Subcutaneous abdominal adipose tissue (tissue), 5 donors: ENCODE data around the gene CGB2.
A peak's percentile ranks its signal among the peaks of the same experiment; 100 is the strongest.
"Not testable (repeated sequence)": the region's sequence is repeated elsewhere in the genome, so short reads cannot be mapped to it uniquely, and the experiment has no call there.

Experiments used
- H3K27ac ChIP-seq: one replicate; pipeline ENCODE4 v1.7.0; 2013; ENCODE audit warnings: low read depth, mild to moderate bottlenecking, inconsistent platforms, low read length, moderate library complexity
- H3K27me3 ChIP-seq, 5 donors: one replicate each; pipeline ENCODE4 v1.7.0; 2013; ENCODE audit warnings: low read length in 5 of 5, inconsistent platforms in 1 of 5; ENCODE audit not compliant: control insufficient read depth in 5 of 5, insufficient read depth in 4 of 5
- H3K36me3 ChIP-seq, 5 donors: one replicate each; pipeline ENCODE4 v1.7.0; 2013; ENCODE audit warnings: low read length in 5 of 5; ENCODE audit not compliant: control insufficient read depth in 5 of 5, insufficient read depth in 5 of 5
- H3K4me1 ChIP-seq, 5 donors: one replicate each; pipeline ENCODE4 v1.7.0; 2013; ENCODE audit warnings: low read length in 5 of 5, mild to moderate bottlenecking in 3 of 5, moderate library complexity in 1 of 5; ENCODE audit not compliant: control insufficient read depth in 5 of 5, insufficient read depth in 5 of 5
- H3K4me3 ChIP-seq, 5 donors: one replicate each; pipeline ENCODE4 v1.7.0; 2013; ENCODE audit warnings: low read length in 5 of 5, low read depth in 1 of 5
- H3K9ac ChIP-seq, 5 donors: one replicate each; pipeline ENCODE4 v1.7.0; 2013; ENCODE audit warnings: low read length in 5 of 5, mild to moderate bottlenecking in 4 of 5, moderate library complexity in 3 of 5
- H3K9me3 ChIP-seq, 5 donors: one replicate each; pipeline ENCODE4 v1.7.0; 2013; ENCODE audit warnings: low read length in 5 of 5; ENCODE audit not compliant: control insufficient read depth in 5 of 5
- donor health status: healthy.
- donor health status: healthy.
- donor health status: healthy.
- donor health status: healthy.
- donor health status: healthy.

The CGB2 gene

GRCh38 chr19:49031642-49032301 lies at the start of gene CGB2:
Gene CGB2 (plus strand): TSS chr19:49031890. CDS start chr19:49032096, 206 bp downstream.
- not testable (repeated sequence) for H3K4me1 ChIP-seq, H3K36me3 ChIP-seq, H3K9ac ChIP-seq, H3K27ac ChIP-seq, H3K4me3 ChIP-seq, H3K9me3 ChIP-seq, H3K27me3 ChIP-seq

DNA sequence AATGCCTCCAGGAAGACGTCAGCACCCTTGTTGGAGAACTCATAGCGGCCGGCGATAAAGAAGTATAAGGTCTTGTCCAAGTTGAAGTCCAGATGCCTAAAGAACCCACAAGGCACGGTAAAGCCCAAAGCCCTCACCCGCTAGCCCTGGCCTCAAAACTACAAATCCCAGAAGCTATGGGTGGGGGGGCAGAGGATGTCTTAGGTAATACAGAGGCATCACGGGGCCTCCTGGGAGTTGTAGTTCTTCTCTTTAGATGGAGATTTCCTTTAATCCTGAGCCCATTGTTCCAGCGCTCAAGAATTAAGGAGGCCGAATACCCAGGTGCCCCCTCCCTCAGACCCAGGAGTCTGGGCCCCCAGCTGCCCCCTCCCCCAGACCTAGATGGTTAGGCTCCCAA lies 49.4 kb upstream of the CGB2 start:
- Histone ChIP-seq H3K9ac (no peak overlapping the region), H3K27ac (no peak overlapping the region), H3K4me3 (no peak overlapping the region), H3K27me3 (no peaks in the 10 kb centered on the region), H3K9me3 (no peaks in the 10 kb centered on the region), H3K4me1 (peaks cover 0 to 15% (median 9%) of the 10 kb centered on the region in 5 donors), H3K36me3 (peaks cover 3 to 68% (median 60%) of the 10 kb centered on the region in 5 donors)

DNA sequence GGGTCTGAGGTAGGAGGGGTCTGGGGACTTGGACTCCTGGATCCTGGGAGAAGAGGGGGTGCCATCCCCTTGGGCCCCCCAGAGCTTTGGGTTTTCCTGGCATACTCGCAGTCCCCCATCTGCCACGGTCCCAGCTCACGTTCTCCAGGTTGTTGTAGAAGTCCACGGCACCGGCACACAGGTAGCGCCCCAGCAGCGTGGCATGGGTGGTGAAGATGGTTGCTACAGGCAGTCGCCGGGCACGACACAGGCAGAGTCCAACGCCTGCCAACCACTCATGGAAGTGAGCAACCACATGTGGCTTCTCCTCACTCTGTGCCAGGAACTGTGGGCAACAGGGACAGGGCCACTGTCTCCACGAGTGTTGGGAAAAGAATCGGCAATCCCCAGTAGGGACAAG lies 46.0 kb upstream of the CGB2 start:
- peak overlapping the region; percentile 23 for H3K27ac ChIP-seq
- H3K27me3 ChIP-seq, result no peaks in the 10 kb centered on the region
- no peaks in the 10 kb centered on the region for H3K9me3 ChIP-seq
- H3K4me1 ChIP-seq, result peaks cover 0 to 32% (median 20%) of the 10 kb centered on the region in 5 donors
- no peak overlapping the region for H3K4me3 ChIP-seq
- peaks cover 3 to 66% (median 59%) of the 10 kb centered on the region in 5 donors for H3K36me3 ChIP-seq
- H3K9ac ChIP-seq, result no peak overlapping the region

GRCh38 chr19:48986211-48986610 lies 45.5 kb upstream of the CGB2 start:
- Histone ChIP-seq H3K9me3 (no peaks in the 10 kb centered on the region), H3K9ac (no peak overlapping the region), H3K27me3 (no peaks in the 10 kb centered on the region), H3K4me1 (peaks cover 0 to 37% (median 25%) of the 10 kb centered on the region in 5 donors), H3K4me3 (no peak overlapping the region), H3K36me3 (peaks cover 3 to 65% (median 59%) of the 10 kb centered on the region in 5 donors), H3K27ac (peak overlapping the region; percentile 23)

DNA sequence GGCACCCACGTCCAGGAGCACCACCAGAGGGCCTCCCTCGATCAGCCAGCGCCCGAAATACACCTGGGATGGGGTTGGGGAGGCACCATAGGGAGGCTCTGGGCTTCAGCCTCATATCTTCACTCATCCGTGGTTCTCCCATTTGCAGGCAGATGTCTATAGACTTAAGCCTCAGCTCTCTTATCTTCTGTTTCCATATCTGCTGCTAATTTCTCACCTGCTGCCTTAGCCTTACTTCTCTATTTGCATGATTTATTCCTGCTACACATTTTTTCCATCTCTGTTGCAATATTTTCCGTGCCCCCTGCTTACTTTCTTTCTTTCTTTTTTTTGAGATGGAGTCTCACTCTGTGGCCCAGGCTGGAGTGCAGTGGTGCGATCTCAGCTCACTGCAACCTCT lies 44.4 kb upstream of the CGB2 start:
- Histone ChIP-seq H3K9ac (no peak overlapping the region), H3K36me3 (peaks cover 3 to 54% (median 48%) of the 10 kb centered on the region in 5 donors)

GRCh38 chr19:48988286-48988685 lies 43.4 kb upstream of the CGB2 start:
- Histone ChIP-seq H3K4me1 (peaks cover 2 to 56% (median 44%) of the 10 kb centered on the region in 5 donors), H3K4me3 (no peak overlapping the region), H3K27me3 (no peaks in the 10 kb centered on the region), H3K9ac (no peak overlapping the region), H3K9me3 (no peaks in the 10 kb centered on the region), H3K36me3 (peaks cover 3 to 46% (median 38%) of the 10 kb centered on the region in 5 donors), H3K27ac (no peak overlapping the region)

More for the DNA sequence above, 44.4 kb upstream of the CGB2 start:
- no peak overlapping the region for H3K4me3 ChIP-seq
- peaks cover 2 to 48% (median 36%) of the 10 kb centered on the region in 5 donors for H3K4me1 ChIP-seq
- no peaks in the 10 kb centered on the region for H3K9me3 ChIP-seq
- H3K27ac ChIP-seq, result no peak overlapping the region
- H3K27me3 ChIP-seq, result no peaks in the 10 kb centered on the region

DNA sequence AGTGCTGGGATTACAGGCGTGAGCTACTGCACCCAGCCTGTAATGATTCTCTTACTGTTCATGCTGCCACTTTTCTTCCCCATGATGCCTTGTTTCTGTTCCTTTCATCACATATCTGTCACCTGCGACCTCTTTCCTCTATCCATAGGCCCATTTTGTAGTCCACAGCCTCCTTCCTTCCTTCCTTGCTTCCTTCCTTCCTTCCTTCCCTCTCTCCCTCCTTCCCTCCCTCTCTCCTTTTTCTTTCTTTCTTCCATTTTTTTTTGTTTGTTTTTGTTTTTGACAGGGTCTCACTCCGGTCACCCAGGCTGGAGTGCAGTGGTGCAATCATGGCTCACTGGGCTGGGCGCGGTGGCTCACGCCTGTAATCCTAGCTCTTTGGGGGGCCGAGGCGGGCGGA lies 42.8 kb upstream of the CGB2 start:
- Histone ChIP-seq H3K9me3 (no peaks in the 10 kb centered on the region), H3K36me3 (peaks cover 0 to 40% (median 32%) of the 10 kb centered on the region in 5 donors), H3K27me3 (no peaks in the 10 kb centered on the region), H3K9ac (peak overlapping the region in 1 of 5 donors; percentile 11), H3K4me1 (peaks cover 4 to 57% (median 46%) of the 10 kb centered on the region in 5 donors), H3K27ac (no peak overlapping the region), H3K4me3 (no peak overlapping the region)

DNA sequence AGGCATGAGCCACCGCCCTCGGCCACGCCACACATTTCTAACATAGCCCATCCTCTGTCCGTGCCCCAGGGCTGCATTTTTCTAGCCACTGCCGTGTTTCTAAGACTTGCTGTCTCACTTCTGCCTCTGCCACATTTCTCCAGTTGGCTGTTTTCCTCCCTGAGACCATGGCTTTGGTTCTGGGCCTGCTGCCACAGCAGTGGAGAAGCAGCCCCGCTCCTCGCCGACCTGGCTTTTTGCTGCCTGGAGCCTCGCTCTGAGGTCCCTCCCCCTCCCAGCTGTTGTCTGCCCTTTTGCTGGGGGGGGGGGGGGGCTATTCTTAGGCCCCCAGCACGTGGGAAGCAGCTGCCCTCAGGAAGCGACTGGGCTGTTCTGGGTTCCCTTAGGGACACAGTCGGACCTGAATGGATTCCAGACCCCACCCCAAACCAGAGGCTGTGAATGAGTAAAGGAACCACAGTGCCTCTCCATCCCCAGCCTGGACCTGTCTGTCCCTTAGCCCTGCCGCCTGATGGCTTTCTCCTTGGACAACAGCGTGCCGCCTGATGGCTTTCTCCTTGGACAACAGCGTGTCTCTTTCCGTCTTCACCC lies 41.9 kb upstream of the CGB2 start:
- no peak overlapping the region for H3K9ac ChIP-seq

GRCh38 chr19:48990400-48990799 lies 41.3 kb upstream of the CGB2 start:
- Histone ChIP-seq H3K27ac (peak overlapping the region; percentile 98), H3K9ac (peak overlapping the region in 2 of 5 donors; percentile 54 to 95), H3K27me3 (no peaks in the 10 kb centered on the region), H3K36me3 (peaks cover 0 to 32% (median 23%) of the 10 kb centered on the region in 5 donors), H3K9me3 (no peaks in the 10 kb centered on the region), H3K4me3 (peak overlapping the region in 1 of 5 donors; percentile 53), H3K4me1 (peaks cover 6 to 64% (median 54%) of the 10 kb centered on the region in 5 donors)

More for the DNA sequence above, 41.9 kb upstream of the CGB2 start:
- peaks cover 0 to 38% (median 29%) of the 10 kb centered on the region in 5 donors for H3K36me3 ChIP-seq
- peaks cover 6 to 64% (median 54%) of the 10 kb centered on the region in 5 donors for H3K4me1 ChIP-seq
- H3K9me3 ChIP-seq, result no peaks in the 10 kb centered on the region
- H3K27me3 ChIP-seq, result no peaks in the 10 kb centered on the region
- H3K4me3 ChIP-seq, result peak overlapping the region in 1 of 5 donors; percentile 53
- peak overlapping the region; percentile 98 for H3K27ac ChIP-seq

GRCh38 chr19:48991011-48991609 lies 40.6 kb upstream of the CGB2 start:
- H3K9ac ChIP-seq, result peak overlapping the region in 4 of 5 donors; percentile 86 to 99 (median 94)
- H3K4me1 ChIP-seq, result peaks cover 6 to 59% (median 50%) of the 10 kb centered on the region in 5 donors
- H3K27me3 ChIP-seq, result no peaks in the 10 kb centered on the region
- H3K9me3 ChIP-seq, result no peaks in the 10 kb centered on the region
- peak overlapping the region; percentile 98 for H3K27ac ChIP-seq
- H3K36me3 ChIP-seq, result peaks cover 0 to 25% (median 16%) of the 10 kb centered on the region in 5 donors
- H3K4me3 ChIP-seq, result peak overlapping the region in 4 of 5 donors; percentile 91 to 97 (median 97)
